A549 (cell line): ENCODE data around the gene GAD2. TPM values are rescaled to one million over a fixed set of nuclear protein-coding genes. Genes with fewer than 3 reads are reported as not detected.

Source experiments
- ATAC-seq, 2 experiments: fragments of 200-7000 bp in 1 of 2; fragments of >200 bp in 1 of 2; cut with Nextera tagmentation in 1 of 2; cut with Tn5 transposase in 1 of 2; 3 replicates each; pipeline versions ENCODE4 v1.8.0 to v1.9.1; 2018 to 2020; ENCODE audit warnings: mild to moderate bottlenecking in 1 of 2, moderate library complexity in 1 of 2
- CTCF ChIA-PET: fragments of 300-600 bp; sonication (Branson Sonifier 250); formaldehyde crosslinking; extraction: SDS; loops from one replicate; lab custom pipeline; 2021; ENCODE audit warnings: antibody characterized with exemption, inconsistent platforms; lab: Yijun Ruan, JAX
- POLR2A ChIA-PET: fragments of 350-600 bp; formaldehyde crosslinking; extraction: SDS; loops from one replicate; lab custom pipeline; 2021; ENCODE audit warnings: antibody characterized with exemption, inconsistent platforms; lab: Yijun Ruan, JAX
- DNase-seq, 2 experiments: peaks; one replicate each; pipeline versions ENCODE4 v3.0.0 to v3.0.0-alpha.2; 2011 to 2016; ENCODE audit warnings: low read depth in 1 of 2, low spot score in 1 of 2
- FAIRE-seq: peaks from 2 replicates; lab custom pipeline; 2011; peaks lifted over from hg19 to GRCh38; lab: Jason Lieb, UNC
- H3K27ac ChIP-seq, 2 experiments: fragments of >200 bp; sonication (Bioruptor Twin); formaldehyde crosslinking; 3 replicates each; pipeline ENCODE4 v1.5.1; 2016 to 2017
- H3K4me1 ChIP-seq: fragments of >200 bp; sonication (Bioruptor Twin); formaldehyde crosslinking; 3 replicates; pipeline ENCODE4 v1.6.1; 2016
- H3K4me2 ChIP-seq: fragments of >200 bp; sonication (Bioruptor Twin); formaldehyde crosslinking; 3 replicates; pipeline ENCODE4 v1.6.1; 2016
- H3K4me3 ChIP-seq: fragments of >200 bp; sonication (Bioruptor Twin); formaldehyde crosslinking; 3 replicates; pipeline ENCODE4 v1.5.1; 2016
- H3K9me3 ChIP-seq: fragments of >200 bp; sonication (Bioruptor Twin); formaldehyde crosslinking; 3 replicates; pipeline ENCODE4 v1.6.1; 2016
- CBX2 ChIP-seq: fragments of 200-600 bp; sonication (generic); IDR thresholded peaks from 2 replicates; pipeline ENCODE4 v1.6.1; 2016; ENCODE audit warnings: low read depth, mild to moderate bottlenecking, borderline replicate concordance
- CHD2 ChIP-seq: fragments of 150-350 bp; IDR thresholded peaks from 2 replicates; pipeline ENCODE4 v1.6.1; 2014; ENCODE audit warnings: low read length; ENCODE audit not compliant: partially characterized antibody
- EHMT2 ChIP-seq: fragments of 200-600 bp; sonication (generic); IDR thresholded peaks from 2 replicates; pipeline ENCODE4 v1.6.1; 2016; ENCODE audit warnings: antibody characterized with exemption, low read depth, mild to moderate bottlenecking, moderate library complexity
- FOSB ChIP-seq: fragments of 250-450 bp; sonication (Bioruptor Pico); IDR thresholded peaks from 2 replicates; pipeline ENCODE4 v1.5.0; 2020; ENCODE audit warnings: mild to moderate bottlenecking, moderate library complexity
- HEYL ChIP-seq: fragments of 250-450 bp; sonication (Bioruptor Pico); IDR thresholded peaks from 2 replicates; pipeline ENCODE4 v1.8.0; 2021; ENCODE audit warnings: mild to moderate bottlenecking, moderate library complexity
- KDM5A ChIP-seq: fragments of 200-600 bp; sonication (generic); IDR thresholded peaks from 2 replicates; pipeline ENCODE4 v1.6.1; 2016; ENCODE audit warnings: antibody characterized with exemption, mild to moderate bottlenecking
- MAFK ChIP-seq: fragments of 450-650 bp; IDR thresholded peaks from 2 replicates; pipeline ENCODE4 v1.6.1; 2014; ENCODE audit not compliant: partially characterized antibody
- MAZ ChIP-seq: fragments of 150-350 bp; IDR thresholded peaks from 2 replicates; pipeline ENCODE4 v1.6.1; 2014; ENCODE audit warnings: antibody characterized with exemption, low read depth, low read length, borderline replicate concordance
- MYC ChIP-seq: IDR thresholded peaks from 2 replicates; pipeline ENCODE4 v1.6.1; 2012; ENCODE audit warnings: mild to moderate bottlenecking, inconsistent platforms, low read length, improper control_type of control experiment, borderline replicate concordance
- NFE2L2 ChIP-seq: fragments of 150-350 bp; conservative IDR thresholded peaks from 2 replicates; pipeline ENCODE4 v1.6.1; 2014; ENCODE audit warnings: low read length
- NPAS2 ChIP-seq: fragments of 250-450 bp; sonication (Bioruptor Pico); IDR thresholded peaks from 2 replicates; pipeline ENCODE4 v1.8.0; 2022; ENCODE audit warnings: mild to moderate bottlenecking, moderate library complexity, borderline replicate concordance
- NR3C1 ChIP-seq: fragments of >200 bp; sonication (Bioruptor Twin); formaldehyde crosslinking; IDR thresholded peaks from 3 replicates; pipeline ENCODE4 v1.6.1; 2017
- RARB ChIP-seq: fragments of 250-450 bp; sonication (Bioruptor Pico); IDR thresholded peaks from 2 replicates; pipeline ENCODE4 v1.8.0; 2021; ENCODE audit warnings: mild to moderate bottlenecking, moderate library complexity
- SREBF2 ChIP-seq: fragments of 450-650 bp; IDR thresholded peaks from 2 replicates; pipeline ENCODE4 v1.6.1; 2014; ENCODE audit warnings: mild to moderate bottlenecking, moderate library complexity
- ZC3H11A ChIP-seq: fragments of 450-650 bp; IDR thresholded peaks from 2 replicates; pipeline ENCODE4 v1.6.1; 2014; ENCODE audit warnings: antibody characterized with exemption, mild to moderate bottlenecking
- ZSCAN20 ChIP-seq: fragments of 250-450 bp; sonication (Bioruptor Pico); IDR thresholded peaks from 2 replicates; pipeline ENCODE4 v1.8.0; 2022; ENCODE audit warnings: mild to moderate bottlenecking, moderate library complexity
- WGBS: methylation state at CpG from one replicate; pipeline ENCODE4 v1.1.6; 2017; ENCODE audit errors: missing lambda C conversion rate; 5-methylcytosine and 5-hydroxymethylcytosine counted together
- polyA plus RNA-seq, 4 experiments: library from polyadenylated mRNA; depleted of rRNA in 3 of 4; stranded (reverse); fragments of >200 nt; fragmentation: RNase III in 1 of 4; extraction: RNeasy Plus Mini Kit Qiagen cat#74134 plus additional on column Dnase treatment in 1 of 4; gene quantifications; 2 replicates in 3 of 4; 3 replicates in 1 of 4; pipeline ENCODE4 v1.2.3, GENCODE V29; 2011 to 2017
- TF ChIP-seq, protein P1 (sequence below): IDR thresholded peaks from 2 replicates; pipeline ENCODE4 v1.6.1; 2012; ENCODE audit warnings: low read depth, borderline replicate concordance
- TF ChIP-seq, protein P2 (sequence below): fragments of 150-350 bp; IDR thresholded peaks from 2 replicates; pipeline ENCODE4 v1.6.1; 2014; ENCODE audit warnings: low read depth, mild to moderate bottlenecking, low read length
- TF ChIP-seq, protein P3 (sequence below): fragments of 200-600 bp; sonication (generic); IDR thresholded peaks from 2 replicates; pipeline ENCODE4 v1.6.1; 2016; ENCODE audit warnings: antibody characterized with exemption, mild to moderate bottlenecking, moderate library complexity
- TF ChIP-seq, protein P4 (sequence below): fragments of 250-450 bp; sonication (Bioruptor Pico); IDR thresholded peaks from 2 replicates; pipeline ENCODE4 v1.5.0; 2020; ENCODE audit warnings: low read depth, mild to moderate bottlenecking, moderate library complexity

GAD2 gene
- polyA plus RNA-seq, 2 of the 4 experiments (the other 2 are of a cell fraction) = not detected

DNA sequence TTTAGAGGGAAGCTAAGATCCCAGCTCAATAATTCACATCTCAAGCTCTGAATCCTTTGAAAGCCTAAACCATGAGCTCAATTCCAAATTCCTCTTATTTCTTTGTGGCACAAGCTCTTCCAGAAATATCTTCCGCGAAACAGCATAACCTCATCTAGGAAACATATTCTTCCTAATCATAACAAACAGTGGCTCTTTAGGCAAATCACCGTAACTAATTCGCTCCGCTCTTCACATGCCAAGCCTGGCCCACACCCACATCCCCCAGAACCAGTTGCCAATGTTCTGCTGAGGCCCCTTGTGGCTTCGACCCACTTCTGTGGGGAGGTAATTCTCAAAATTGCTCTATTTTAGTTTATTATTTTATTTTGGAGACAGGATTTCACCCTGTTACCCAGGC, 19.2 kb downstream of the GAD2 start:
- DNase-seq (no peak), FAIRE-seq (no peak), ATAC-seq (no peak)
- ChIA-PET POLR2A (no interaction called here), CTCF (no interaction called here)
- TF ChIP-seq FOSB (CRISPR knock-in tag) (no peak), RARB (no peak), ZC3H11A (no peak), KDM5A (no peak), NPAS2 (no peak), MAZ (no peak), MYC (no peak), MAFK (no peak), ZSCAN20 (CRISPR knock-in tag) (no peak), HEYL (no peak)
- TF ChIP-seq, protein P1, sequence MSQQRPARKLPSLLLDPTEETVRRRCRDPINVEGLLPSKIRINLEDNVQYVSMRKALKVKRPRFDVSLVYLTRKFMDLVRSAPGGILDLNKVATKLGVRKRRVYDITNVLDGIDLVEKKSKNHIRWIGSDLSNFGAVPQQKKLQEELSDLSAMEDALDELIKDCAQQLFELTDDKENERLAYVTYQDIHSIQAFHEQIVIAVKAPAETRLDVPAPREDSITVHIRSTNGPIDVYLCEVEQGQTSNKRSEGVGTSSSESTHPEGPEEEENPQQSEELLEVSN = no peak
- TF ChIP-seq, protein P2, sequence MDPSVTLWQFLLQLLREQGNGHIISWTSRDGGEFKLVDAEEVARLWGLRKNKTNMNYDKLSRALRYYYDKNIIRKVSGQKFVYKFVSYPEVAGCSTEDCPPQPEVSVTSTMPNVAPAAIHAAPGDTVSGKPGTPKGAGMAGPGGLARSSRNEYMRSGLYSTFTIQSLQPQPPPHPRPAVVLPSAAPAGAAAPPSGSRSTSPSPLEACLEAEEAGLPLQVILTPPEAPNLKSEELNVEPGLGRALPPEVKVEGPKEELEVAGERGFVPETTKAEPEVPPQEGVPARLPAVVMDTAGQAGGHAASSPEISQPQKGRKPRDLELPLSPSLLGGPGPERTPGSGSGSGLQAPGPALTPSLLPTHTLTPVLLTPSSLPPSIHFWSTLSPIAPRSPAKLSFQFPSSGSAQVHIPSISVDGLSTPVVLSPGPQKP = no peak
- Histone ChIP-seq H3K9me3 (no peaks in the 10 kb centered on the region), H3K4me1 (no peaks in the 10 kb centered on the region), H3K4me3 (no peak overlapping the region), H3K27ac (no peak overlapping the region), H3K4me2 (no peak overlapping the region)
- 72% methylated on average over 6 of the region's 6 CpGs for WGBS

DNA sequence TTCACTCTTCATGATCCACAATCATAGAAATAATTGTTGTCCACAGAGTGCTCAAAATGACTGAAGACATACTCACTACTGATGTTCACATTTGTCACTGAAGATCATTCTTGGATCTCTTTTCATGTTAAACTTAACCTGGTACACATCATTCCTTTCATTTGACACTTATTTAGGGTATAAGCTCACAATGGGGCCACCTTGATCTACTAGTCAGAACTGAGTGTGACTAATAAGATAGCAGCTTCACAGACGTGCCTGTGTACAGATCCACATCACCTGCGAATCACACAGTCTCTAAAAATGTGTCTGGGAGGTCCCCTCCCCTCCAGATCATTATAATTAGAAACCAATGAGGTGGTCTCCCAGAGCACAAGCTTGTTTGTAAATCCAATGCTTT, 21.8 kb downstream of the GAD2 start:
- no peak for ATAC-seq
- no peak overlapping the region for H3K4me2 ChIP-seq
- 0% methylated on average over 2 of the region's 2 CpGs for WGBS
- CTCF ChIA-PET = interaction anchor here (0.7 to 1.2 kb wide), 2 partner anchors 30 to 32 kb away, joined by 3 read pairs; no protein-coding TSS in a partner anchor
- DNase-seq = no peak
- FAIRE-seq = no peak
- no peaks in the 10 kb centered on the region for H3K4me1 ChIP-seq
- POLR2A ChIA-PET = no interaction called here
- H3K9me3 ChIP-seq = no peaks in the 10 kb centered on the region
- TF ChIP-seq SREBF2 = no peak
- TF ChIP-seq NR3C1 = no peak
- TF ChIP-seq, protein P3, sequence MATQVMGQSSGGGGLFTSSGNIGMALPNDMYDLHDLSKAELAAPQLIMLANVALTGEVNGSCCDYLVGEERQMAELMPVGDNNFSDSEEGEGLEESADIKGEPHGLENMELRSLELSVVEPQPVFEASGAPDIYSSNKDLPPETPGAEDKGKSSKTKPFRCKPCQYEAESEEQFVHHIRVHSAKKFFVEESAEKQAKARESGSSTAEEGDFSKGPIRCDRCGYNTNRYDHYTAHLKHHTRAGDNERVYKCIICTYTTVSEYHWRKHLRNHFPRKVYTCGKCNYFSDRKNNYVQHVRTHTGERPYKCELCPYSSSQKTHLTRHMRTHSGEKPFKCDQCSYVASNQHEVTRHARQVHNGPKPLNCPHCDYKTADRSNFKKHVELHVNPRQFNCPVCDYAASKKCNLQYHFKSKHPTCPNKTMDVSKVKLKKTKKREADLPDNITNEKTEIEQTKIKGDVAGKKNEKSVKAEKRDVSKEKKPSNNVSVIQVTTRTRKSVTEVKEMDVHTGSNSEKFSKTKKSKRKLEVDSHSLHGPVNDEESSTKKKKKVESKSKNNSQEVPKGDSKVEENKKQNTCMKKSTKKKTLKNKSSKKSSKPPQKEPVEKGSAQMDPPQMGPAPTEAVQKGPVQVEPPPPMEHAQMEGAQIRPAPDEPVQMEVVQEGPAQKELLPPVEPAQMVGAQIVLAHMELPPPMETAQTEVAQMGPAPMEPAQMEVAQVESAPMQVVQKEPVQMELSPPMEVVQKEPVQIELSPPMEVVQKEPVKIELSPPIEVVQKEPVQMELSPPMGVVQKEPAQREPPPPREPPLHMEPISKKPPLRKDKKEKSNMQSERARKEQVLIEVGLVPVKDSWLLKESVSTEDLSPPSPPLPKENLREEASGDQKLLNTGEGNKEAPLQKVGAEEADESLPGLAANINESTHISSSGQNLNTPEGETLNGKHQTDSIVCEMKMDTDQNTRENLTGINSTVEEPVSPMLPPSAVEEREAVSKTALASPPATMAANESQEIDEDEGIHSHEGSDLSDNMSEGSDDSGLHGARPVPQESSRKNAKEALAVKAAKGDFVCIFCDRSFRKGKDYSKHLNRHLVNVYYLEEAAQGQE = no peak
- TF ChIP-seq CHD2 = no peak
- TF ChIP-seq CBX2 = no peak
- no peak overlapping the region for H3K27ac ChIP-seq
- no peak overlapping the region for H3K4me3 ChIP-seq

DNA sequence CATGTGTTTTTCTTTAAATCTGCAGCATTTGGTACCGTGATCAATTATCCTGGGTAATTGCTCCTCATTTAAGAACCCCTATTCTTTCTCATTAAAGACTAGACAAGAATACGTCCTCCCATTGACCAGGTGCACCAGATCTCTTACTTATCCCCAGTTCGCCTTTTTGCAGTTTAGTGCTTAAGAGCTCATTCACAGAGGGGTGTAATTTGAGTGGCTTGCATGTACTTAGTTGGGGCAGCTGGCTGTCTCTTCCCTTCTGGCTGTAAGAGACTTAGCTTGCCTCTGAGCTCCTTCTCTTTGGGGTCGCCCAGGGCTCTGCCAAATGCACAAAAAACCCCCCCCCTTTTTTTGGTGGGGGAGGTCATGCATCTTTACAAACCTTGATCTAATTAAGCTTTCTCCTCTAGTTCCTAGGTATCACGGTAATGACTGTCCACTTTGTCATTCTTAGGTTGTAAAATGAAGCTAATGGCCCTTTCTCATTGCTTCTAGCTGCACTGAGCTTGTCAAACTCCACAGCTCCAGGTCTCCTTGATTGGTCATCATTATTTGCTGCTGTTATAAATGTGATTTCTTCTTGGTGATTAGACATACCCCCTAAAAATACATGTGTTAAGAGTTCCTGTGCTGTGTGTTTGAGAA, 26.3 kb downstream of the GAD2 start:
- Histone ChIP-seq H3K27ac (no peak overlapping the region), H3K4me3 (no peak overlapping the region), H3K9me3 (no peaks in the 10 kb centered on the region), H3K4me2 (no peak overlapping the region), H3K4me1 (no peaks in the 10 kb centered on the region)
- WGBS = 5% methylated on average over 5 of the region's 5 CpGs
- CTCF ChIA-PET = interaction anchor here (1.0 kb wide), 1 partner anchor 367 kb away, joined by 3 read pairs; no protein-coding TSS in a partner anchor
- FAIRE-seq = no peak
- no peak for TF ChIP-seq EHMT2
- no peak for TF ChIP-seq NFE2L2
- TF ChIP-seq, protein P4, sequence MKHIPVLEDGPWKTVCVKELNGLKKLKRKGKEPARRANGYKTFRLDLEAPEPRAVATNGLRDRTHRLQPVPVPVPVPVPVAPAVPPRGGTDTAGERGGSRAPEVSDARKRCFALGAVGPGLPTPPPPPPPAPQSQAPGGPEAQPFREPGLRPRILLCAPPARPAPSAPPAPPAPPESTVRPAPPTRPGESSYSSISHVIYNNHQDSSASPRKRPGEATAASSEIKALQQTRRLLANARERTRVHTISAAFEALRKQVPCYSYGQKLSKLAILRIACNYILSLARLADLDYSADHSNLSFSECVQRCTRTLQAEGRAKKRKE (CRISPR knock-in tag) = no peak
- no peak for DNase-seq
- POLR2A ChIA-PET = no interaction called here
- ATAC-seq = no peak
